ENCODE results near the gene MAN1B1. TPM values are rescaled to one million over a fixed set of nuclear protein-coding genes. Genes with fewer than 3 reads are reported as not detected.
"Not testable (repeated sequence)": the region's sequence is repeated elsewhere in the genome, so short reads cannot be mapped to it uniquely, and the experiment has no call there.

Gene MAN1B1
- polyA plus RNA-seq, 1 donor (not counting 4 experiments of a cell fraction or from before 2014, with no cell fraction given) = 34.3 TPM

- Histone ChIP-seq H3K79me2 (ENCODE audit: control insufficient read depth, insufficient read depth, low read length) (peaks cover 28% of the 10 kb centered on the region), H3K4me3 (ENCODE audit: control insufficient read depth in 2 of 3, extremely low read depth in 1 of 3, insufficient read depth in 2 of 3, low read depth in 1 of 3, low read length in 3 of 3) (peak overlapping the region; percentile 57 to 88 (median 86)), H3K9me3 (ENCODE audit: control insufficient read depth, low read depth, low read length) (no peaks in the 10 kb centered on the region), H3K27ac (ENCODE audit: control insufficient read depth, insufficient read depth, low read length) (peak overlapping the region; percentile 56), H3K4me1 (ENCODE audit: control insufficient read depth, extremely low read depth, insufficient read depth, low read length) (peaks cover 15% of the 10 kb centered on the region), H3K36me3 (ENCODE audit: control insufficient read depth in 2 of 2, extremely low read depth in 1 of 2, insufficient read depth in 2 of 2, low read length in 2 of 2) (no peaks in the 10 kb centered on the region), H3K9me1 (ENCODE audit: control insufficient read depth, extremely low read depth, insufficient read depth, low read length) (no peaks in the 10 kb centered on the region), H3K4me2 (ENCODE audit: control insufficient read depth, extremely low read depth, insufficient read depth, low read depth, low read length) (peak overlapping the region; percentile 78), H4K20me1 (ENCODE audit: control insufficient read depth, extremely low read depth, insufficient read depth, low read length) (no peaks in the 10 kb centered on the region), H3K9ac (ENCODE audit: control insufficient read depth, extremely low read depth, insufficient read depth, low read length) (peak overlapping the region; percentile 80), H2AFZ (ENCODE audit: control insufficient read depth, low read length) (peak overlapping the region; percentile 94), H3K27me3 (ENCODE audit: control insufficient read depth, extremely low read depth, insufficient read depth, low read length) (no peaks in the 10 kb centered on the region)
- DNase-seq (ENCODE audit: low read depth, low spot score) (no peak), FAIRE-seq (no peak)
- dilution Hi-C loops (cut with MboI; ENCODE audit: extremely low pct_ligation_motif_present, low sequenced_read_pairs) = no loop called here
- TF ChIP-seq CTCF (optimal IDR thresholded peaks at IDR 0.05 in 1 of 3, IDR thresholded peaks at IDR 0.05 in 1 of 3, conservative IDR thresholded peaks at IDR 0.05 in 1 of 3; ENCODE audit: extremely low read depth in 1 of 3, insufficient read depth in 2 of 3, low read length in 3 of 3) = no peak
- no peak for TF ChIP-seq EZH2 (IDR thresholded peaks at IDR 0.05; ENCODE audit: low read length)
Observed at GRCh38 chr9:137130176-137130755, 43.5 kb downstream of the MAN1B1 start.

- Histone ChIP-seq H2AFZ (ENCODE audit: control insufficient read depth, low read length) (no peak overlapping the region), H3K27me3 (ENCODE audit: control insufficient read depth, extremely low read depth, insufficient read depth, low read length) (peaks cover 36% of the 10 kb centered on the region), H3K9ac (ENCODE audit: control insufficient read depth, extremely low read depth, insufficient read depth, low read length) (no peak overlapping the region), H4K20me1 (ENCODE audit: control insufficient read depth, extremely low read depth, insufficient read depth, low read length) (no peaks in the 10 kb centered on the region), H3K4me3 (ENCODE audit: control insufficient read depth in 2 of 3, extremely low read depth in 1 of 3, insufficient read depth in 2 of 3, low read depth in 1 of 3, low read length in 3 of 3) (no peak overlapping the region), H3K79me2 (ENCODE audit: control insufficient read depth, insufficient read depth, low read length) (peaks cover 3% of the 10 kb centered on the region), H3K9me3 (ENCODE audit: control insufficient read depth, low read depth, low read length) (no peaks in the 10 kb centered on the region), H3K9me1 (ENCODE audit: control insufficient read depth, extremely low read depth, insufficient read depth, low read length) (no peaks in the 10 kb centered on the region), H3K4me2 (ENCODE audit: control insufficient read depth, extremely low read depth, insufficient read depth, low read depth, low read length) (no peak overlapping the region), H3K27ac (ENCODE audit: control insufficient read depth, insufficient read depth, low read length) (no peak overlapping the region), H3K4me1 (ENCODE audit: control insufficient read depth, extremely low read depth, insufficient read depth, low read length) (peaks cover 3% of the 10 kb centered on the region), H3K36me3 (ENCODE audit: control insufficient read depth in 2 of 2, extremely low read depth in 1 of 2, insufficient read depth in 2 of 2, low read length in 2 of 2) (no peaks in the 10 kb centered on the region)
- TF ChIP-seq CTCF (optimal IDR thresholded peaks at IDR 0.05 in 1 of 3, IDR thresholded peaks at IDR 0.05 in 1 of 3, conservative IDR thresholded peaks at IDR 0.05 in 1 of 3; ENCODE audit: extremely low read depth in 1 of 3, insufficient read depth in 2 of 3, low read length in 3 of 3) = no peak
- TF ChIP-seq EZH2 (IDR thresholded peaks at IDR 0.05; ENCODE audit: low read length) = no peak
- dilution Hi-C loops (cut with MboI; ENCODE audit: extremely low pct_ligation_motif_present, low sequenced_read_pairs) = no loop called here
- no peak for FAIRE-seq
- DNase-seq (ENCODE audit: low read depth, low spot score) = no peak
Observed at GRCh38 chr9:137134191-137134590, 47.4 kb downstream of the MAN1B1 start.

GRCh38 chr9:137135154-137135553 lies 48.4 kb downstream of the MAN1B1 start:
- H3K4me2 ChIP-seq (ENCODE audit: control insufficient read depth, extremely low read depth, insufficient read depth, low read depth, low read length); H3K4me3 ChIP-seq (ENCODE audit: control insufficient read depth in 2 of 3, extremely low read depth in 1 of 3, insufficient read depth in 2 of 3, low read depth in 1 of 3, low read length in 3 of 3); H3K36me3 ChIP-seq (ENCODE audit: control insufficient read depth in 2 of 2, extremely low read depth in 1 of 2, insufficient read depth in 2 of 2, low read length in 2 of 2); DNase-seq (ENCODE audit: low read depth, low spot score); H2AFZ ChIP-seq (ENCODE audit: control insufficient read depth, low read length); H3K9ac ChIP-seq (ENCODE audit: control insufficient read depth, extremely low read depth, insufficient read depth, low read length); FAIRE-seq; H3K79me2 ChIP-seq (ENCODE audit: control insufficient read depth, insufficient read depth, low read length); H3K9me1 ChIP-seq (ENCODE audit: control insufficient read depth, extremely low read depth, insufficient read depth, low read length); H3K9me3 ChIP-seq (ENCODE audit: control insufficient read depth, low read depth, low read length); H3K4me1 ChIP-seq (ENCODE audit: control insufficient read depth, extremely low read depth, insufficient read depth, low read length); H4K20me1 ChIP-seq (ENCODE audit: control insufficient read depth, extremely low read depth, insufficient read depth, low read length); H3K27ac ChIP-seq (ENCODE audit: control insufficient read depth, insufficient read depth, low read length); dilution Hi-C loops (cut with MboI; ENCODE audit: extremely low pct_ligation_motif_present, low sequenced_read_pairs): not testable (repeated sequence)
- H3K27me3 ChIP-seq (ENCODE audit: control insufficient read depth, extremely low read depth, insufficient read depth, low read length) = peaks cover 45% of the 10 kb centered on the region

Data from keratinocyte (primary cell).